Raji (cell line): ENCODE measurements around the gene TCL1A.

Experiments
- POLR2A ChIP-seq: IDR thresholded peaks from 2 replicates; pipeline ENCODE4 v1.6.1; 2011; ENCODE audit warnings: low read depth, low read length, control low read depth; ENCODE audit not compliant: insufficient read depth

Gene TCL1A, protein sequence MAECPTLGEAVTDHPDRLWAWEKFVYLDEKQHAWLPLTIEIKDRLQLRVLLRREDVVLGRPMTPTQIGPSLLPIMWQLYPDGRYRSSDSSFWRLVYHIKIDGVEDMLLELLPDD

DNA sequence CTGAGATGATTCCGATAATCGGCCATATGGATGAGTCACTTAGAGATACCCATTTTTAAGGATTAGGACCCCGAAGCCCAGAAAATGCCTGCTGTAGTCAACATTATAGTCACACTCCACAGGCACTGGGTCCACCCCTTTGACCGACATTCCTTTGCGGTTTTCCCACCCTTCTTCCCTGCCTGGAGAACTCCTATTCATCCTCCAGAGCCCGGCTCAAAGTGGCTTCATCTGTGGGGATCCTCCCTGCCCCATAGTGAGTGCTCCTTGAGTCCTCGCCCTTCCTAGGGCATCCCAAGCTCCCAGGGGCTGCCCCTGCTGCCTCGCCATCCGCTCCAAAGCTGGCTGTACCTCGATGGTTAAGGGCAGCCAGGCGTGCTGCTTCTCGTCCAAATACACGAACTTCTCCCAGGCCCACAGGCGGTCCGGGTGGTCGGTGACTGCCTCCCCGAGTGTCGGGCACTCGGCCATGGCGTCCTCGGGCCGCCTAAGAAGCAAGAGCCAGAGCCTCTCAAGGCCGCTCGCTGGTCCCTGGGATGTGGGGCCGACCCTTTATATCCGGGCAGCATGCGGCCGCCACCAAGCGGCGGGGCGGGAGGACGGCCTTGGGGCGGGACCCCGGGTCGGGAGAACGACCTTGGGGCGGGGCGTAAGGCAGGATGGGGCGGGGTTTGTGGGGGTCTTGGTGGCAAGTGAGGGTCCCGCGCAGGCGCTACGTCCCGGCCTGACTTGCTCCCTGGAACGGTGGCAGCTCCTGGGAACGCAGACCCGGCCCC, at the start of gene TCL1A:
Gene TCL1A, minus strand, starts transcription at position 530 of the 776 bp plus-strand sequence. Its CDS starts 59 bp downstream, at position 471.
- TF ChIP-seq POLR2A = peak; percentile 97

DNA sequence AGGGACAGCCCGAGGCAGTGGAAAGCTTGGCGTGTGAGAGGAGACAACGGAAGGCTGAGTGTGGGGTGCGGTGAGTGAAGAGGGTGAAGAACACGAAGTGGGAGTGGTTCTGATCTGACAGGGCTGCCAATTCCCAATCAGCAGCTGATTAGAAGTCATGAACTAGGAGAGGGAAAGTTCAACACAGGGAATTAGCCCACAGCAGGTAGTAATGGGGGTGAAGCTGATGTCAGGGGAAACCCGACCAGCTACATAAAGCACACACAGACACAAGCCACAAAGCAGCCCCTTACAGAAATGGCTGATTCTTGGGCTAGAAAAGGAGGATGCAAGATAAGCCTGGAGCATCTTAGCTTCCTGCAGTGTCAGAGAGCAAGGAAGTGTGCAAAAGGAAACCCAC, 47.5 kb upstream of the TCL1A start:
- no peak for TF ChIP-seq POLR2A

DNA sequence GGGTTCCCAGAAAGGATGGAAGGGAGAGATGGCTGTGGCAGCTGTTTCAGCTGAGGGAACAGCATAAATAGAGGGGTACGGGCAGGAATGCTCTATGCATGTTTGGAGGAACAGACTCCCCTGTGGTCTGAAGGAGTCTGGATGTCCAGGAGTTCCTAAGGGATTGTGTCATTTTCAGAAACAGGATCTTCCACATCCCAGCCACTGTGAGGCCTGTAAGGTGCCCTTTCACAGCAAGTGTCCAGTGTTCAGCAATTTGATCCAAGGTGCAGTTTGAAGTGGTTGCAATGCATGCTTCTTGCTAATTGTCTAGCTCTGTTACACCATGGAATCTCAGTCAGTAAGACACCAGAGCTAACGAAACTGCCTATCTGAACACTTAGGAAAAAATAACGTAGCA, 46.7 kb upstream of the TCL1A start:
- TF ChIP-seq POLR2A = no peak

DNA sequence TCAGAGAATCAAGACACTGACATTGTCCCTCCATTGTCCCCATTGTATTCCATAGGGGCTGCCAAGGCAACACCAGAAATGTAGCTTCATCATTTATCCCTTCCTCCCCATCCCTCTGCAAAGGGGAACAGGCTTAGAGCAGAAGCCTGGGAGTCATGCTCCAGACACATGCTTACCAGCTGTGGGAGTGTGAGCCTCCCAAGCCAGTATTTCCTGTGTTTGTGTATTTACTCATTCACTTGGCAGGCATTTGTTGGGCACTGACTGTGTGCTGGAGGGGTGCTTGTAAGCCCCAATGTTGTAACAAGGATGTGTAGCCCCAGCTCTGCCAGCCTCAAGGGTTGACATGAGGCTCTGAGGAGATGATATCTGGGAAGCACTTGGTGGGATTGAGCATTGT, 46.0 kb upstream of the TCL1A start:
- no peak for TF ChIP-seq POLR2A

DNA sequence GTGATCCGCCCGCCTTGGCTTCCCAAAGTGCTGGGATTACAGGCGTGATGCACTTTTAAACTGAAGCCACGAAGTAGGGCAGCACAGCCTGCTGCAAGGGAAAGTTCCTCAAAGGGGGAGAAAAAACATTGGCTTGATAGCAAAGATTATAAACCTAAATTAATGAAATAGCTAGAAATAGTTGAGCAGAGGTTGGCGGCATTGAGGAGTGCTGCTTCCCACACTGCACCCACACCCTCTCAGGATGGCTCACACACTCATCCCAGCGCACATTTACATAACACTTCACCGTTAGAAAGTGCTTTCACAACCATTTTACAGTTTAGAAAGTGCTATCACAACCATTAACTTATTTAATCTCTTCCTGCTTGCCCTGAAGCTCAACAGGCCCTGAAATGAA, 44.4 kb upstream of the TCL1A start:
- TF ChIP-seq POLR2A = no peak

DNA sequence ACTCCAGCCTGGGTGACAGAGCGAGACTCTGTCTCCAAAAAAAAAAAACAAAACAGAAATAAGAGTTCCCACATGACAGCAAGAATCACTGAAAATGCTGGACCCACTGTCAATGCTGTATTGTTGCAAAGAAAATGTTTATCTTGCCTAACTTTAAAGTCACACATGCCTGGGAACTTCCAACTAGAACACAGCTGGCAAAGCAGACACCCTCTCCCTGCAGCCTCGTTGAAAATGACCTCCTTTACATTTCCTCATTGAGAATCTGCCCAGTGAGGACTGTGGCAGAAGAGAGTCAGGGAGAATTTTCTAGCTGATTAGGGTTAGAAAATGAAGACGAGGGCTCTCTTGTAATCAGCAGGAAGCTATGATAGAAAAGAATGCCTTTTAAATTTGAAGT, 42.8 kb upstream of the TCL1A start:
- no peak for TF ChIP-seq POLR2A

DNA sequence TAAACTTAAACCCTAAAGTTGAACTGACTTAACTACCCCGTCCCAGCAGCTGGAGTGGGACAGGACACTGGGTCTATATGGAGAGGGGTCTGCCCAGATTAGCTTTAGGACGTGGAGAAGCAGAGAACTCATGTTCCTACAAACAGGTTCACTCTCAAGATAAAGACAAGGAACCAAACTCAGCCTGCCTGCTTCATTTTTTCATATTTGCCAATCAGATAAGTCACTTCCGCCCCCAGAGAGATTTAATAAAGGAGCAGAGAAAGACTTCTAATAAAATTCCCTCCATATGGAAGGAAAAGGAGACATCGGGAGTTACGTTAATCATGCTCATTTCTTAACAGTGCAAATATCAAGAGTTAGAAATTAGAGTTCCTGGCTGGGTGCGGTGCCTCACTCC, 42.2 kb upstream of the TCL1A start:
- no peak for TF ChIP-seq POLR2A

DNA sequence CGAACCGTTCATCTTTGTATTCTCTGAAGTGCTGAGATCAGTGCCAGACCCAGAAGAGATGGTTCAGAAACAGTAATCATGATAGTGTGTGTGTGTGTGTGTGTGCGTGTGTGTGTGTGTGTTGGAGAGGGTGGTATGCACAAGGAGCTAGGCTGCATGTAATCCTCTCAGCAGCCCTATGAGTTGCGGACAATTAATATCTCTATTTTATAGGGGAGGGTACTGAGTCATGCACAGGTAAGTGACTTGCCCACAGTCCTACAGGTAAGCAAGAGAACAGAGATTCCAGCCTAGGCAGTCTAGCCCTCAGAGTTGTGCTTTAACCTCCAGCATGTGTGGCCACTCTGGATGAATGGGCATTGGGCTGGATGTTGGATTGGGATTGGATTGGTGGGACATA, 27.9 kb upstream of the TCL1A start:
- no peak for TF ChIP-seq POLR2A

DNA sequence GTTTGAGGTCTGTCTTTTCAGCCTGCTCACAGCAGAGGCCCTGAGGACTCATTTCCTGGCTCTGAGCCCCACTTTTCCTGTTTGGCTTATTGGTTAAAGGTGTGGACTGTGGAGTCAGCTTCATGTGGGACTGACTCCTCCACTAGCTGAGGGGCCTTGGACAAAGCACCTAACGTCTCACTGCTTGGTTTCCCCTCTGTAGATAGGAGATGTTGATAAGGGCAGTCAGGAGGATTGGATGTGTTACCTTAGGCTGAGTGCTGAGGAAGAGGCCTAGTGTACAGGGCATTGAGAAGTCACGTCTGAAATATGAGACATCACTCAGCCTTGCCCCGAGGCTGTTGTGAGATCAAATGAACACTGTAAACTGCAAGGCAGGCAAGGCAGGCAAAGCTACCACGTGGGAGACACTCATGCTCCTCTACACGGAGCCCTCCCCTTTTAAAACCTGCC, 27.1 kb upstream of the TCL1A start:
- no peak for TF ChIP-seq POLR2A

DNA sequence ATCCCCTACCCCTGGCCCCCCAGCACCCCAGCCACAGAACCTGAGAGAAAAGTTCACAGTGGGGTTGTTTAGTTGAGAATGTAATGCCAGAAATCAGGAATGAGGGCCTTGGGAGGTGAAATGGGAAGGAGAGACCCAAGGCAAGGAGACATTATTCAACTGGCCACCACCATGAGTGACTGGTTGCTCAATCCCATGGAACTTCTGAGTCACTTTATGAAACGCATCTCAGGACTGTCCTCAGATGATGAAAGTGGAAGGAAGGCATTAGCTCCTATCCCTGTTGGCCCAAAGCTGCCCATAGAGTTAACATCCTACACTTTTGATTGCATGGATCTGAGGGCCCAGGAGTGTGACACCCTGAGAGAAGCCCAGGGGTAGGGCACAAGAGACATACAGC, 25.4 kb upstream of the TCL1A start:
- TF ChIP-seq POLR2A = no peak

DNA sequence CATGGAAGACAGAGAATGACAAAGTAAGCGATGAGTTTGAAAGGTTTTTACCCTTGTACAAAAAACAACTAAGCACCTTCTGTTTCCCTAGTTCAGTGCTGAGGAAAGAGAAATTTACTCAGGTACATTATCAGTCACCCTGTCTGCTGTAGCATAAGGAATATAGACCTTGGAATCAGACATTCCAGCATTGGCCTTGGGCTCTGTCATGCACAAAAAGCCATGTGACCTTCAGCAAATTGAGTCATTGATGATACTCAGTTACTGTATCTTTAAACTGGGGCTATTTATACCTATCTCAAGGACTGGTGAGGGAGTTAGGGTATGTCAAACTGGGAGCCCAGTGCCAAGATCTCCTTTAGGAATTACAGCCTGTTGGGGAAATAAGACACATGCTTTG, 19.3 kb upstream of the TCL1A start:
- no peak for TF ChIP-seq POLR2A

DNA sequence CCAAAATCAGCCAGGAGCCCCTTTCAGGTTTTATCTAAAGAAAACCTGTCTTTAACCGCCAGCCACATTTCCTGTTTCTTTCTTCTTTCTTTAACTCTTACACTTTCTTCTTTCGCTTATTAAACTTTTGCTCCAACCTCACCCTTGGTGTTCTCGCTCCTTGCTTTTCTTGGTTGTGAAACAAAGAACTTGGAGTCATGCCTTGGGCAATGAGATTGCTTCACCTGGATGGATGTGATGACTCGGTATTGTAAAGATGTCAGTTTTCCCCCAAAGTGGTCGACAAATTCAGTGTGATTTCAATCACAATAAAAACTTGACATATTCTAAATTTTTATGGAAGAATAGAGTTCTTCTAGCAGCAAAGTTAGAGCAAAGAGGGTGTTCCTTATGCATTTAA, 16.2 kb upstream of the TCL1A start:
- no peak for TF ChIP-seq POLR2A

DNA sequence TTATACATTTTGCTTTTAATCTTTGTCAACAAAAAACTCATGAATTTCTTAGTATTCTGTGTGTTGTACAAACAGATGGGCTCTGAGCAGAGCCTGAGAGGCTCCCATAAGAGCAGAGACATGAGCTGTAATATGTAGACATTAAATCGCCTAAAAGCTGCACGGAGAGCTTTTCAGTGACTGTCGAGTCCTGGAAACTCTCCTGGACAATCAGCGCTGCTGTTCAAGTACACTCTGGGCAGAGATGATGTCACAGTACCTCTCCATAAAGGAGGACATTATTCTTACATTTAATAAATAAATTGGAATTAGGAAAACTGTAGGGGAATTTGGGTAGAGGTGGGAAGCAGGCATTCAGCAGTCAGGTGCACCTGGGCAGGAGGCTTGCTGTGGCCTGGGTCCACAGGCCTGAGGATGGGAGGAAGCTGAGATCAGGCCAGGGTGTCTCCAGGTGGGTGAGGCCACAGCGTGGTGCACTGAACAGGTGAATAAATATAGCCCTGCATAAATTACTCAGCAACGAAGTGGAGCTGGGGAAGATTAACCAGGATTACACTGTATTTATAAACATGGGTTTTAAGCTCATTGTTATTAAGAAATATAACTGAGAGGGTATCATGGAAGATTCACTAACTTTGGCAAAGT, 13.3 kb upstream of the TCL1A start:
- no peak for TF ChIP-seq POLR2A

DNA sequence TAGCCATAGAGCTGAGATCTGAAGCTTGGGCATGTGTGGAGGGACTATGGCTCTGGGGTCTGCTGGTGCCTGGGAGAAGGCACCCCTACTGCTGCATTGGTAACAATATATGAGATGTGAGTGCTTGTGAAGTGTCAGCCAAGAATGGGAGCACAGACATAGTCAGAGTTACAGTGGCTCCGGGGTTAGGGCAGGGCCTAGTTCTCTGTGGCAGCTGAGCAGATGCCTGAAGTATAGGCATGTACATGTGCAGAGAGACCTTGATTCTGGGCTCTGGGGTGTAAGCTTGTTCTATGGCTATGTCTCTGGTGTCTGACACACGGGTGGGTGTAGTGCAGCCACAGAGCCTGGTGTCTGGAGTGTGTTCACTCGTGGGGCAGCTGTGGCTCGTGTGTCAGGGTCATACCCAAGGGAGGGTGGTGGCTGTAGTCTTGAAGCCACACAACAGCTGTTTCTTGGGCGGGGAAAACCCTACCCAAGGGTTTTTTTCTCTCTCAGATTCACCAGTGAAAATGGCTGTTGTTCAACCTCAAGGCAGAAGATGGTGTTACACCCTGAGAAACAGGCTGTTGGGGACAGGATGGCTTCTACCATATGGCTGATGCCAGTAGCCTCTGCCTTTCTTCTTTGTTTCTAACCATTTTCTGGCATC, 11.9 kb upstream of the TCL1A start:
- TF ChIP-seq POLR2A = no peak

DNA sequence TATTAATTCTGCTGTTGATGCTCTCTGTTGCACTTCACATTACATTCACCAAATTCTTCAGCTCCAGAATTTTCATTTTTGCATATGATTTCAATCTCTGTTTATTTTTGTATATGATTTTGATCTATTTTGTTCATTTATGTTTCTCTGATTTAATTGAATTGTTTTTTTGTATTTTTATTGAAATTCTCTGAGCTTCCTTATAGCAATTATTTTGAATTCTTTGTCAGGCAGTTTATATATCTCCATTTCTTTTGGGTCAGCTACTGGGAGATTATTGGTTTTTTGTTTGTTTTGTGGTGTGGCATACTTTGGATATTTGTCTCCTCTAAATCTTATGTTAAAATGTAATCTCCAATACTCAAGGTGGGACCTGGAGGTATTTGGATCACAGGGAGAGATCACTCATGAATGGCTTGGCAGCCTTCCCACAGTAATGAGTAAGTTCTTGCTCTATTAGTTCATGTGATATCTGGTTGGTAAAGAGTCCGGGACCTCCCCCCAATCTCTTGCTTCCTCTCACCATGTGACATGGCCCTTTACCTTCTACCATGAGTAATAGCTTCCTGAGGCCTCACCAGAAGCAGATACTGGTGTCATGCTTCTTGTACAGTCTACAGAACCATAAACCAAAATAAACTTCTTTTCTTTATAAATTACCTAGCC, 8.7 kb upstream of the TCL1A start:
- no peak for TF ChIP-seq POLR2A
